Colonic mucosa (tissue), 4 donors: ENCODE measurements around the gene TAF6. TPM values are rescaled to one million over a fixed set of nuclear protein-coding genes. Genes with fewer than 3 reads are reported as not detected.

Experiments used
- DNase-seq: peaks from one replicate; pipeline ENCODE4 v3.0.0-alpha.2; 2020
- H3K27ac ChIP-seq: fragments of 200-600 bp; one replicate; pipeline ENCODE4 v1.8.0; 2021
- H3K27me3 ChIP-seq: fragments of 200-600 bp; one replicate; pipeline ENCODE4 v1.8.0; 2021
- H3K36me3 ChIP-seq: fragments of 200-600 bp; one replicate; pipeline ENCODE4 v1.8.0; 2021
- H3K4me1 ChIP-seq: fragments of 200-600 bp; one replicate; pipeline ENCODE4 v1.8.0; 2021; ENCODE audit warnings: mild to moderate bottlenecking
- H3K4me3 ChIP-seq: fragments of 200-600 bp; one replicate; pipeline ENCODE4 v1.8.0; 2021
- H3K9ac ChIP-seq, 2 donors: one replicate each; pipeline ENCODE4 v1.7.0; 2013; ENCODE audit warnings: control low read depth in 2 of 2, low read depth in 2 of 2, low read length in 2 of 2
- H3K9me3 ChIP-seq: fragments of 200-600 bp; one replicate; pipeline ENCODE4 v1.8.0; 2021
- CTCF ChIP-seq: fragments of 200-600 bp; IDR thresholded peaks from one replicate; pipeline ENCODE4 v1.8.0; 2022; ENCODE audit warnings: antibody characterized with exemption, mild to moderate bottlenecking
- intact Hi-C: fragments of 100-400 bp; cut with DNase I; formaldehyde crosslinking; loops from one replicate; pipeline ENCODE4 v1.14.1; 2022
- total RNA-seq, 2 donors: library from RNA; stranded (reverse); fragmentation: NEBNext Ultra II Directional in 1 of 2; extraction: Animal tissue kit (Norgen Biotek cat#: 25700) in 1 of 2; gene quantifications; one replicate each; pipeline ENCODE4 v1.2.1, GENCODE V29; 2021
- donor health status: healthy.
- donor health status: DM: no; HTN: no; CAD: no.
- donor health status: DM: no; HTN: no; CAD: no.

Gene TAF6
- total RNA-seq, 2 donors from 2014 or later, result 28.7 to 67.3 TPM

- peak overlapping the region; percentile 75 for H3K27ac ChIP-seq
- H3K27me3 ChIP-seq, result no peaks in the 10 kb centered on the region
- H3K4me3 ChIP-seq, result no peak overlapping the region
- TF ChIP-seq CTCF, result no peak
- intact Hi-C loops, result no loop called here
- H3K36me3 ChIP-seq, result no peaks in the 10 kb centered on the region
- peak; percentile 88 for DNase-seq
- H3K9ac ChIP-seq, result peak overlapping the region; percentile 35 to 46
- H3K9me3 ChIP-seq, result no peaks in the 10 kb centered on the region
- H3K4me1 ChIP-seq, result peaks cover 37% of the 10 kb centered on the region
Observed at GRCh38 chr7:100153708-100154535, 34.8 kb upstream of the TAF6 start.

- Histone ChIP-seq H3K4me3 (no peak overlapping the region), H3K9ac (peak overlapping the region in 1 of 2 donors; percentile 35), H3K27me3 (no peaks in the 10 kb centered on the region), H3K36me3 (no peaks in the 10 kb centered on the region), H3K4me1 (peaks cover 37% of the 10 kb centered on the region), H3K27ac (peak overlapping the region; percentile 75), H3K9me3 (no peaks in the 10 kb centered on the region)
- no peak for DNase-seq
- intact Hi-C loops, result no loop called here
- TF ChIP-seq CTCF, result no peak
Observed at GRCh38 chr7:100152937-100153666, 33.9 kb upstream of the TAF6 start.

GRCh38 chr7:100152404-100152803 is 33.2 kb upstream of the TAF6 start:
- peak overlapping the region; percentile 75 for H3K27ac ChIP-seq
- no peak for TF ChIP-seq CTCF
- intact Hi-C loops, result no loop called here

GRCh38 chr7:100148559-100149328 is 29.6 kb upstream of the TAF6 start, which contains the start of gene LAMTOR4:
Gene LAMTOR4, plus strand, starts transcription at chr7:100148918. Its CDS starts 55 bp downstream, at chr7:100148973.
- H3K27ac ChIP-seq, result peak within 1 kb of the TSS; percentile 56
- no peak for TF ChIP-seq CTCF
- H3K36me3 ChIP-seq, result no peaks in the 10 kb centered on the region
- peaks cover 8% of the 10 kb centered on the region for H3K4me1 ChIP-seq
- no peaks in the 10 kb centered on the region for H3K27me3 ChIP-seq
- H3K9me3 ChIP-seq, result no peaks in the 10 kb centered on the region
- intact Hi-C loops, result no loop called here
- H3K9ac ChIP-seq, result peak within 1 kb of the TSS; percentile 99
- H3K4me3 ChIP-seq, result peak within 1 kb of the TSS; percentile 67
- DNase-seq, result peak; percentile 99

More at GRCh38 chr7:100152404-100152803, 33.2 kb upstream of the TAF6 start:
- no peak for DNase-seq
- Histone ChIP-seq H3K9me3 (no peaks in the 10 kb centered on the region), H3K4me3 (no peak overlapping the region), H3K36me3 (no peaks in the 10 kb centered on the region), H3K27me3 (no peaks in the 10 kb centered on the region), H3K9ac (no peak overlapping the region), H3K4me1 (peaks cover 34% of the 10 kb centered on the region)

GRCh38 chr7:100148225-100148558 is 29.0 kb upstream of the TAF6 start:
- peaks cover 4% of the 10 kb centered on the region for H3K4me1 ChIP-seq
- H3K27me3 ChIP-seq, result no peaks in the 10 kb centered on the region
- peak overlapping the region; percentile 63 to 99 for H3K9ac ChIP-seq
- no peak for DNase-seq
- peak overlapping the region; percentile 67 for H3K4me3 ChIP-seq
- peak overlapping the region; percentile 56 for H3K27ac ChIP-seq
- H3K36me3 ChIP-seq, result no peaks in the 10 kb centered on the region
- no peaks in the 10 kb centered on the region for H3K9me3 ChIP-seq
- no peak for TF ChIP-seq CTCF
- intact Hi-C loops, result no loop called here
